HG03354 (cell line): ENCODE measurements around the gene TNS2.
"Not testable (repeated sequence)": the region's sequence is repeated elsewhere in the genome, so short reads cannot be mapped to it uniquely, and the experiment has no call there.

Experiments used
- ATAC-seq: cut with Tn5 transposase; IDR thresholded peaks from one replicate; pipeline ENCODE4 v1.9.1; 2021; ENCODE audit warnings: mild to moderate bottlenecking; ENCODE audit not compliant: unreplicated experiment, poor library complexity, severe bottlenecking

The TNS2 gene

DNA sequence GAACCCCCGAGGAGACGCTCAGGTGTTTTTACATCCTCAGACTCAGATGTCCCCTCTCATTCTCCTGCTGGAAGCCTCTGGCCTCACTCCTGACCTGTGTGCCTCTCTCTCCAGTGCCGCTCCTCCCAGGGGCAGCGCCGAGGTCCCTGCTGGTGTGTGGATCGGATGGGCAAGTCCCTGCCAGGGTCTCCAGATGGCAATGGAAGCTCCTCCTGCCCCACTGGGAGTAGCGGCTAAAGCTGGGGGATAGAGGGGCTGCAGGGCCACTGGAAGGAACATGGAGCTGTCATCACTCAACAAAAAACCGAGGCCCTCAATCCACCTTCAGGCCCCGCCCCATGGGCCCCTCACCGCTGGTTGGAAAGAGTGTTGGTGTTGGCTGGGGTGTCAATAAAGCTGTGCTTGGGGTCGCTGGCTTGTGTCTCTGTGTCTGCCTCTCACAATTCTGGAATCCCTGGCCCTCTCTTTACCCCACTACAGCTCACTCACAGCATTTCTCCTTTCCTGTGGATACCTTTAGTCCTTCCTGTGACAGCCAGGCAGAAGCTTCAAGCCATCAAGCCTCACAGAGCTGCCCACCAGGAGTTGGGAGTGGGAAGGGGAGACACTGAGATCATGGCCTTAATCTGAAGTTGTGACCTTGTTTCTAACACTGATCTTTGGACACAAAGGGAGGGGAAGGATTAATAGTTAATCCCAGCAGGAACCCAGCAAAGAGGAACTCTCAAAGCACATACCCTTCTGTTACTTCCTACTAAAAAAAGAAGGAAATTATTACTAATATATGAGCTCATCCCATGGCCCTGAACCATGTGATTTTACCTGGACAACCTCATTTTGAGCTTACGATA is 52.3 kb downstream of the TNS2 start:
- ATAC-seq: no peak

- peak; percentile 71 for ATAC-seq
Measured at GRCh38 chr12:53102883-53103807, 53.3 kb downstream of the TNS2 start, which contains the start of gene SOAT2. TSS of gene SOAT2 (plus strand) at chr12:53103486. CDS start at chr12:53103578, 92 bp downstream.

- ATAC-seq: no peak
Measured at GRCh38 chr12:53103860-53104305, 54.0 kb downstream of the TNS2 start.

- no peak for ATAC-seq
Measured at GRCh38 chr12:53105256-53105655, 55.4 kb downstream of the TNS2 start.

DNA sequence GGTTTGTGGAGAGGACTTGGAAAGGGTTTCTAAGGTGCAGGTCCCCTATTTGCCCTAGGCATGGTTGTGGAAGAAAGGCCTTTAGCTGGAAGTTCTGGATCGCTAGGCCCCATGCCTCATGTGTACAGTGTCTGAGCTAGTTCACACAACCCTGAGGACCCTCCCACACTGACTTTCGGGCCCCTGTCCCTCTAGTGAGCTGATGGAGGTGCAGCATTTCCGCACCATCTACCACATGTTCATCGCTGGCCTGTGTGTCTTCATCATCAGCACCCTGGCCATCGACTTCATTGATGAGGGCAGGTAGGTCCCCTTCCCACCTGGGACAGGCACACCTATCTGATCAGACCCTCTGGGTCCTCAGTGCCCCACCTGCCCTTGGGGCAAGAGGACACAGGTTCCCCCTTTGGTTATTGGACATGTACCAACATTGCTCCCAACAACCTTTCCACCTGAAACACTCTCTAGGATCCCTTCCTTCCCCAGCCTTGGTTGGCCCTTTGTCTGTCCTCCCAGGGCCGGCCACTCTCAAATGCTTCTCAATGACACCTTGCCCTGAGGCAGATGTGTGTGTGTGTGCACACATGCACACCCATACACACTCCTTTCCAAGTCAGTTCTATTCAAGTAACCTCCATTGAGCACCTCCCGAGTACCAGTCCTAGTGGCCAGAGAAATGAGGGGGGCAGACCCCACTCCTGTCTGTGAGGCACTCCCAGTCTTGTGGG is 56.0 kb downstream of the TNS2 start:
- ATAC-seq: no peak

DNA sequence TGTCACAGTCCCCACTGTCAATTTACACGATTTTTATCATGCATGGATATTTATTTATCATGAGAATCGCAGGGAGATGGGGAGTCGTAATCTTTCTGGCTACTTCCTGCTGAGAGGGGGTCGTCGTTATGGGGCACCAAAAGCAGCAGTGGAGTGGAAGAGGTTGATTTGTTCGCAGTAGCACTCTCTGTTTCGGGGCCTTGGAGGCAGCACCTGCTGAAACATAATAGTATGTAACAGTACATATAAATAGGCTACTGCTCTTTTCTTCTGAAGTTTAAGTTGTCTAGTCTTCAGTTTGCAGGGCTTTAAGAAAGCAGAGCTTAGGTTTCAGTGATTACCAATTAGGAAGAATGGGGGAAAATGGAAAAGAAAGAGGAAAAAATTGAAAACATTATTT is 57.3 kb downstream of the TNS2 start:
- ATAC-seq: no peak

DNA sequence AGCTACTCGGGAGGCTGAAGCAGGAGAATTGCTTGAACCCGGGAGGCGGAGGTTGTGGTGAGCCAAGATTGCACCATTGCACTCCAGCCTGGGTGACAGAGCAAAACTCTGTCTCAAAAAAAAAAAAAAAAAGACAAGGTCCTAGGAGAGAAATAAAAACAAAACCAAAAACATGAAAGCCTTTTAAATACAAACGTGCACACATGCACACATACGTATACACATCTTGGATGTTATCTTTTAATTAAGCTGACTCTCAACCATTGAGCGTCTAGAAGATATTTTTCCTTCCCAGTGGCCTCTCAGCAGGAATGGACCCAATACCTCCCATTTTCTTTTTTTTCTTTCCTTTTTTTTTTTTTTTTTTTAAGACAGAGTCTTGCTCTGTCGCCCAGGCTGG is 62.6 kb downstream of the TNS2 start:
- not testable (repeated sequence) for ATAC-seq

GRCh38 chr12:53113136-53113705 is 63.4 kb downstream of the TNS2 start:
- no peak for ATAC-seq

DNA sequence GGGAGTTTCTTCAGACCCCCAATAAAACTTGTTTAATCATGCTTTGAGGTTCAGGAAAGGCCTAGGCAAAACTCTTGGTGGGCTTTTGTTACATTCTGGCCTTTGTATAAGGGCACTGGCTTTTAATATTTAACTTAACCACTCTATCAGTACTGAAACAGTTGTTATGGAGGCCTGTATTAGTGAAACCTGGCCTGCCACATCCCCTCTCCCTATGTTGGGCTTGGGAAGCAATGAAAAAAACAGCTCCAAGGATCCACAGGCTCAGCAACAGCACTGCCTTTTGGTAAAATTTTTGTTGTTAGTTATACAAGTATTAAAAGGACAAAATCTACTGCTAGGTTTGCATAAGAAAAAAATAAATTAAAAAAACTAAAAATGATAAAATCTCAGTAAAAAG is 64.1 kb downstream of the TNS2 start:
- no peak for ATAC-seq
